HG02759 (cell line): ENCODE measurements around the gene GRAP2.
"Not testable (repeated sequence)": the region's sequence is repeated elsewhere in the genome, so short reads cannot be mapped to it uniquely, and the experiment has no call there.

Experiments used
- ATAC-seq: cut with Tn5 transposase; IDR thresholded peaks from one replicate; pipeline ENCODE4 v1.9.1; 2021; ENCODE audit warnings: mild to moderate bottlenecking, moderate library complexity; ENCODE audit not compliant: unreplicated experiment

Gene GRAP2

GRCh38 chr22:39991159-39991860 is 90.4 kb downstream of the GRAP2 start:
- no peak for ATAC-seq

- ATAC-seq = no peak
These were observed 91.4 kb downstream of the GRAP2 start for GRCh38 chr22:39992088-39992826.

- ATAC-seq = not testable (repeated sequence)
These were observed 92.0 kb downstream of the GRAP2 start for GRCh38 chr22:39992894-39993293.

- ATAC-seq = no peak
These were observed 93.2 kb downstream of the GRAP2 start for GRCh38 chr22:39994041-39994565.

- no peak for ATAC-seq
These were observed 93.9 kb downstream of the GRAP2 start, which contains the start of gene FAM83F for GRCh38 chr22:39994566-39995392. Gene FAM83F (plus strand): TSS chr22:39994954. CDS start chr22:39995043, 89 bp downstream.

GRCh38 chr22:39995393-39996252 is 94.7 kb downstream of the GRAP2 start:
- no peak for ATAC-seq

- ATAC-seq = no peak
These were observed 95.8 kb downstream of the GRAP2 start for GRCh38 chr22:39996732-39997131.

GRCh38 chr22:39997421-39997820 is 96.5 kb downstream of the GRAP2 start:
- no peak for ATAC-seq

GRCh38 chr22:39997939-39998726 is 97.2 kb downstream of the GRAP2 start:
- no peak for ATAC-seq

- no peak for ATAC-seq
These were observed 98.4 kb downstream of the GRAP2 start for GRCh38 chr22:39999144-39999757.

GRCh38 chr22:40000171-40000570 is 99.3 kb downstream of the GRAP2 start:
- ATAC-seq = no peak

GRCh38 chr22:40001106-40001505 is 100.2 kb downstream of the GRAP2 start:
- no peak for ATAC-seq

GRCh38 chr22:40001800-40002577 is 101.1 kb downstream of the GRAP2 start:
- ATAC-seq = no peak

- no peak for ATAC-seq
These were observed 102.2 kb downstream of the GRAP2 start for GRCh38 chr22:40002935-40003715.

GRCh38 chr22:40004836-40005235 is 104.0 kb downstream of the GRAP2 start:
- no peak for ATAC-seq

- no peak for ATAC-seq
These were observed 105.8 kb downstream of the GRAP2 start for GRCh38 chr22:40006641-40007040.
